Loucy (cell line): ENCODE results near the gene PA2G4.
A peak's percentile ranks its signal among the peaks of the same experiment; 100 is the strongest.

Source experiments
- H2AFZ ChIP-seq: fragments of 200-600 bp; sonication (generic); 2 replicates; pipeline ENCODE4 v1.6.0; 2016; ENCODE audit warnings: antibody characterized with exemption, mild to moderate bottlenecking, low read length, moderate library complexity
- H3F3A ChIP-seq: fragments of 200-600 bp; 2 replicates; pipeline ENCODE4 v1.6.0; 2016; ENCODE audit warnings: antibody characterized with exemption, low read depth, mild to moderate bottlenecking
- H3K27me3 ChIP-seq: fragments of 200-600 bp; sonication (generic); 2 replicates; pipeline ENCODE4 v1.6.1; 2014; ENCODE audit warnings: low read length, mild to moderate bottlenecking; ENCODE audit not compliant: insufficient read depth, poor library complexity, severe bottlenecking
- H3K36me3 ChIP-seq: fragments of 200-600 bp; sonication (generic); 2 replicates; pipeline ENCODE4 v1.6.1; 2016; ENCODE audit warnings: low read length; ENCODE audit not compliant: insufficient read depth
- H3K4me1 ChIP-seq: fragments of 200-600 bp; sonication (generic); 2 replicates; pipeline ENCODE4 v1.5.1; 2014; ENCODE audit warnings: low read length, mild to moderate bottlenecking; ENCODE audit not compliant: insufficient read depth, poor library complexity, severe bottlenecking
- H3K4me2 ChIP-seq: fragments of 200-600 bp; sonication (generic); 2 replicates; pipeline ENCODE4 v1.6.0; 2014; ENCODE audit warnings: antibody characterized with exemption, low read length, low read depth, mild to moderate bottlenecking; ENCODE audit not compliant: poor library complexity, severe bottlenecking
- H3K4me3 ChIP-seq: fragments of 200-600 bp; sonication (generic); 2 replicates; pipeline ENCODE4 v1.5.1; 2014; ENCODE audit warnings: low read length, mild to moderate bottlenecking, mixed read lengths; ENCODE audit not compliant: poor library complexity, severe bottlenecking
- H3K79me2 ChIP-seq: fragments of 200-600 bp; sonication (generic); 2 replicates; pipeline ENCODE4 v1.6.1; 2014; ENCODE audit warnings: low read length; ENCODE audit not compliant: insufficient read depth
- H3K9ac ChIP-seq: fragments of 200-600 bp; sonication (generic); 2 replicates; pipeline ENCODE4 v1.6.0; 2014; ENCODE audit warnings: mild to moderate bottlenecking, low read depth, low read length, moderate library complexity; ENCODE audit not compliant: poor library complexity, severe bottlenecking
- H3K9me2 ChIP-seq: fragments of 200-600 bp; sonication (generic); replicated peaks from 2 replicates; pipeline ENCODE4 v1.6.1; 2016; ENCODE audit warnings: low read depth, low read length, mixed read lengths
- H3K9me3 ChIP-seq: fragments of 200-600 bp; sonication (generic); 2 replicates; pipeline ENCODE4 v1.6.1; 2014; ENCODE audit warnings: mild to moderate bottlenecking, antibody characterized with exemption, low read length, low read depth; ENCODE audit not compliant: insufficient read depth
- H4K20me1 ChIP-seq: fragments of 200-600 bp; sonication (generic); 2 replicates; pipeline ENCODE4 v1.6.0; 2014; ENCODE audit warnings: antibody characterized with exemption, low read length, mild to moderate bottlenecking; ENCODE audit not compliant: insufficient read depth, poor library complexity, severe bottlenecking
- EZH2phosphoT487 ChIP-seq: fragments of 200-600 bp; IDR thresholded peaks from 2 replicates; pipeline ENCODE4 v1.6.1; 2018; ENCODE audit warnings: antibody characterized with exemption, mild to moderate bottlenecking, moderate library complexity, borderline replicate concordance
- TF ChIP-seq, protein P1 (sequence below): fragments of 200-600 bp; sonication (generic); conservative IDR thresholded peaks from 2 replicates; pipeline ENCODE4 v1.5.1; 2014; ENCODE audit warnings: mild to moderate bottlenecking, antibody characterized with exemption, low read length

Gene PA2G4

DNA sequence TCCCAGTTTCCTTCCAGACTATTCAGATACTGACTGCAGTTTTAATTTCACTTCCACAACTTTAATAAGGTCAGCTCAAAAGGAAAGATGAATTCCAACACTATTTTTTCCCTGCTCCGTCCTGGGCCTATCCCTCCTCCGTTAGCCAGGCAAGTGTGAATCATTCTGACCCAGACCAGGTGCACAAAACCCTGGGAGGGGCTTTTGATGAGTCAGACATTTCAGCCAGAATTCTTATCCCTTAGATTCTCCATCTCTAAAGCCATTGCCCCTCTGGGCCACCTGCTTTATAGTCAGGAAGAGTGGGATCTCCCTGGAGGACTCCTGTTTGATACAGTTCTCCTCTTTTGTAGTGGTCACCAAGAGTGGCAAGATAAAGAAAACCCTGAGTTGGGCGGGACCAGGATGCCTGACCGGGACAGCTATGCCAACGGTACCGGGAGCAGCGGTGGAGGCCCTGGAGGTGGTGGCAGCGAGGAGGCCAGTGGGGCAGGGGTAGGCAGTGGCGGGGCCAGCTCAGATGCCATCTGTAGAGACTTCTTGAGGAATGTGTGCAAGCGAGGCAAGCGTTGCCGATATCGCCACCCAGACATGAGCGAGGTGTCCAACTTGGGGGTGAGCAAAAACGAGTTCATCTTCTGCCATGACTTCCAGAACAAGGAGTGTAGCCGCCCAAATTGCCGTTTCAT lies 15.9 kb downstream of the PA2G4 start:
- Histone ChIP-seq H3K9ac (peak overlapping the region; percentile 80), H3K36me3 (peaks cover 7% of the 10 kb centered on the region; the same call in 1 of the 2 replicates), H3K4me2 (peak overlapping the region; percentile 97), H3K9me2 (no peaks in the 10 kb centered on the region), H2AFZ (no peak overlapping the region), H3F3A (peaks cover 10% of the 10 kb centered on the region), H3K79me2 (peaks cover 41% of the 10 kb centered on the region), H3K27me3 (peaks cover 7% of the 10 kb centered on the region), H4K20me1 (peaks cover 14% of the 10 kb centered on the region), H3K4me3 (peak overlapping the region; percentile 99), H3K4me1 (peaks cover 22% of the 10 kb centered on the region), H3K9me3 (no peaks in the 10 kb centered on the region)
- no peak for TF ChIP-seq EZH2phosphoT487
- TF ChIP-seq, protein P1, sequence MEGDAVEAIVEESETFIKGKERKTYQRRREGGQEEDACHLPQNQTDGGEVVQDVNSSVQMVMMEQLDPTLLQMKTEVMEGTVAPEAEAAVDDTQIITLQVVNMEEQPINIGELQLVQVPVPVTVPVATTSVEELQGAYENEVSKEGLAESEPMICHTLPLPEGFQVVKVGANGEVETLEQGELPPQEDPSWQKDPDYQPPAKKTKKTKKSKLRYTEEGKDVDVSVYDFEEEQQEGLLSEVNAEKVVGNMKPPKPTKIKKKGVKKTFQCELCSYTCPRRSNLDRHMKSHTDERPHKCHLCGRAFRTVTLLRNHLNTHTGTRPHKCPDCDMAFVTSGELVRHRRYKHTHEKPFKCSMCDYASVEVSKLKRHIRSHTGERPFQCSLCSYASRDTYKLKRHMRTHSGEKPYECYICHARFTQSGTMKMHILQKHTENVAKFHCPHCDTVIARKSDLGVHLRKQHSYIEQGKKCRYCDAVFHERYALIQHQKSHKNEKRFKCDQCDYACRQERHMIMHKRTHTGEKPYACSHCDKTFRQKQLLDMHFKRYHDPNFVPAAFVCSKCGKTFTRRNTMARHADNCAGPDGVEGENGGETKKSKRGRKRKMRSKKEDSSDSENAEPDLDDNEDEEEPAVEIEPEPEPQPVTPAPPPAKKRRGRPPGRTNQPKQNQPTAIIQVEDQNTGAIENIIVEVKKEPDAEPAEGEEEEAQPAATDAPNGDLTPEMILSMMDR = no peak

DNA sequence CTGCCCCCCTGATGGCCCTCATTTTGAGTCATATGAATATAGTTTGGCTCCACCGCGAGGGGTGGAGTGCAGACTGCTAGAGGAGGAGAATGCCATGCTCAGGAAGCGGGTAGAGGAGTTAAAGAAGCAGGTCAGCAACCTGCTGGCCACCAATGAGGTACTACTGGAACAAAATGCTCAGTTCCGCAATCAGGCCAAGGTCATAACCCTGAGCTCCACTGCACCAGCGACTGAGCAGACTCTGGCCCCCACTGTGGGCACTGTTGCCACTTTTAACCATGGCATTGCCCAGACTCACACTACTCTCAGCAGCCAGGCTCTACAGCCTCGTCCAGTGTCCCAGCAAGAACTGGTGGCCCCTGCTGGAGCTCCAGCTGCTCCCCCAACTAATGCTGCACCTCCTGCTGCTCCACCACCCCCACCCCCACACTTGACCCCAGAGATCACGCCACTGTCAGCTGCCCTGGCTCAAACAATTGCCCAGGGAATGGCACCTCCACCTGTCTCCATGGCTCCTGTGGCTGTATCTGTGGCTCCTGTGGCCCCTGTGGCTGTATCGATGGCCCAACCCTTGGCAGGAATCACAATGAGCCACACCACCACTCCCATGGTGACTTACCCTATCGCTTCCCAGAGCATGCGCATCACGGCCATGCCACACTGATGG lies 17.0 kb downstream of the PA2G4 start:
- Histone ChIP-seq H3K4me3 (no peak overlapping the region), H3K4me1 (peaks cover 26% of the 10 kb centered on the region), H3K9me2 (no peaks in the 10 kb centered on the region), H4K20me1 (peaks cover 14% of the 10 kb centered on the region), H3K27me3 (peaks cover 7% of the 10 kb centered on the region), H3K79me2 (peaks cover 44% of the 10 kb centered on the region), H3K4me2 (no peak overlapping the region), H3K9me3 (no peaks in the 10 kb centered on the region), H3K36me3 (peaks cover 7% of the 10 kb centered on the region; the same call in 1 of the 2 replicates), H3K9ac (no peak overlapping the region), H3F3A (peaks cover 11% of the 10 kb centered on the region), H2AFZ (no peak overlapping the region)
- no peak for TF ChIP-seq EZH2phosphoT487
- TF ChIP-seq, protein P1 = no peak

DNA sequence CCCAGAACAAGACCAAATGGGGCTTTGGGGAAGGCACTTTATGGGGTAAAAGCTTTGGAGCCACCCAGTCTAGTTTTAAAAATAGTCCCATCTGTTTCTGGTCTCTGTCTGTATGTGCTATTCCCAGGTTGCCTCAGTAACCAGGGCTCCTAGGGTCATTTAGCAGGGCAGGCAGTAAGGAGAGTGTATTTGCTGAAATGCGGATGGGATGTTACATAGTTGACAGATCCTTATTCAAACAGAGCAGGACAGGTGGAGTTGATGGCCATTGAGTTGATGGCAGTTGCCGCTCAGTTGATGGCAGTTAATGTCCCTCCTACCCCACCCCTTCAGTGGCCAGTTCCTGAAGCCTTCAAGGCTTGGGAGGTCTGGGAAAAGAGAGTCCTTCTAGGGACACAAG lies 18.3 kb downstream of the PA2G4 start:
- Histone ChIP-seq H3K9ac (no peak overlapping the region), H3K9me2 (no peaks in the 10 kb centered on the region)

More for the DNA sequence above, 18.3 kb downstream of the PA2G4 start:
- H3K4me1 ChIP-seq = peaks cover 38% of the 10 kb centered on the region
- H3K36me3 ChIP-seq = no peaks in the 10 kb centered on the region
- H3K9me3 ChIP-seq = no peaks in the 10 kb centered on the region
- H3K4me2 ChIP-seq = no peak overlapping the region
- no peak overlapping the region for H2AFZ ChIP-seq
- peaks cover 11% of the 10 kb centered on the region for H3F3A ChIP-seq
- TF ChIP-seq, protein P1 = no peak
- no peak for TF ChIP-seq EZH2phosphoT487
- H4K20me1 ChIP-seq = peaks cover 5% of the 10 kb centered on the region
- peaks cover 34% of the 10 kb centered on the region for H3K79me2 ChIP-seq
- no peaks in the 10 kb centered on the region for H3K27me3 ChIP-seq
- H3K4me3 ChIP-seq = no peak overlapping the region
